Erythroblast (primary cell): ENCODE data around the gene TP53I13.

ENCODE experiments used
- GATA1 ChIP-seq: IDR thresholded peaks from 2 replicates; pipeline ENCODE4 v1.6.1; 2011; ENCODE audit warnings: low read depth, mild to moderate bottlenecking, control low read depth, low read length, moderate library complexity
- POLR2A ChIP-seq: IDR thresholded peaks from 2 replicates; pipeline ENCODE4 v1.6.1; 2011; ENCODE audit warnings: mild to moderate bottlenecking, low read length

DNA sequence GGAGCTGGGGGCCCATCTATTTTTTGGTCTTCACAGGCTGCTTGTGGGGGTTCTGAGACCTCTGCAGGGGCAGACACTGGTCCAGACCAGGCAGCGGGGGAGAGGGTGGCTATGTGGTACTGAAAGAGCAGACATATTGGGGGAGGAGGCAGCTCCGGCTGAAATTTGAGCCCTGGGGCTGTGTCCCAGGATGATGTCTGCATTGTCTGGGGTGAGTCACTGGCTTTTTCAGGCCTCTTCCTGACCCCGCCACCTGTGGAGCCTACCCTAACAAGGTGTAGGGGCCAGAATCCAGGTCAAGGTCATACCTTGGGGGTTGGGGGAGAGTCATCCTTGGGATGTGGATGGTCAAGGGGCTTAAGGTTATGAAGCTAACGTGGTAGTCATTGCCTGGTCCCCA is 51.8 kb downstream of the TP53I13 start:
- TF ChIP-seq POLR2A (no peak), GATA1 (no peak)
